GM18519 (cell line): ENCODE results near the gene ZNF335.
"Not testable (repeated sequence)": the region's sequence is repeated elsewhere in the genome, so short reads cannot be mapped to it uniquely, and the experiment has no call there.

Experiments
- ATAC-seq: cut with Tn5 transposase; IDR thresholded peaks from one replicate; pipeline ENCODE4 v1.9.1; 2021; ENCODE audit warnings: mild to moderate bottlenecking, moderate library complexity; ENCODE audit not compliant: unreplicated experiment, low FRiP score

Gene ZNF335

GRCh38 chr20:45917790-45918141 is 54.2 kb downstream of the ZNF335 start:
- no peak for ATAC-seq

- no peak for ATAC-seq
Observed at GRCh38 chr20:45913116-45913515, 58.9 kb downstream of the ZNF335 start.

- no peak for ATAC-seq
Observed at GRCh38 chr20:45912344-45912682, 59.7 kb downstream of the ZNF335 start.

- no peak for ATAC-seq
Observed at GRCh38 chr20:45911486-45912343, 60.3 kb downstream of the ZNF335 start, which contains the start of gene PLTP. PLTP (minus strand) TSS chr20:45912155; CDS start chr20:45911452, 703 bp downstream.

- peak; percentile 76 for ATAC-seq
Observed at GRCh38 chr20:45910670-45911485, 61.1 kb downstream of the ZNF335 start.

GRCh38 chr20:45909817-45910669 is 62.0 kb downstream of the ZNF335 start:
- ATAC-seq: no peak

GRCh38 chr20:45909336-45909808 is 62.6 kb downstream of the ZNF335 start:
- no peak for ATAC-seq

- no peak for ATAC-seq
Observed at GRCh38 chr20:45908084-45908483, 63.9 kb downstream of the ZNF335 start.

GRCh38 chr20:45907219-45907948 is 64.6 kb downstream of the ZNF335 start:
- ATAC-seq: no peak

- no peak for ATAC-seq
Observed at GRCh38 chr20:45905505-45906079, 66.4 kb downstream of the ZNF335 start.

GRCh38 chr20:45904583-45905504 is 67.2 kb downstream of the ZNF335 start:
- ATAC-seq: no peak

GRCh38 chr20:45902199-45902701 is 69.8 kb downstream of the ZNF335 start:
- no peak for ATAC-seq

- ATAC-seq: not testable (repeated sequence)
Observed at GRCh38 chr20:45901332-45901731, 70.7 kb downstream of the ZNF335 start.

- no peak for ATAC-seq
Observed at GRCh38 chr20:45899046-45899835, 72.8 kb downstream of the ZNF335 start.
